ENCODE results near the gene SNX5. TPM values are rescaled to one million over a fixed set of nuclear protein-coding genes. Genes with fewer than 3 reads are reported as not detected.

The SNX5 gene
- total and polyA plus RNA-seq, 2 of the 8 experiments (the other 6 are each of a cell fraction or from before 2014, with no cell fraction given): 155 to 194 TPM

GRCh38 chr20:18011951-18012645, 43.5 kb upstream of the SNX5 start (continued):
- TF ChIP-seq CHD7 (IDR thresholded peaks at IDR 0.05; ENCODE audit: insufficient replicate concordance, low read length): no peak
- TF ChIP-seq MAFK (IDR thresholded peaks at IDR 0.05; ENCODE audit: low read depth, low read length): no peak
- TF ChIP-seq RXRA (IDR thresholded peaks at IDR 0.05; ENCODE audit: insufficient read depth, low read depth, low read length): no peak
- TF ChIP-seq ATF3 (IDR thresholded peaks at IDR 0.05; ENCODE audit: insufficient read depth, low read depth, low read length): no peak
- no peak for TF ChIP-seq BCL11A (IDR thresholded peaks at IDR 0.05; ENCODE audit: low read depth in 2 of 2, low read length in 2 of 2)
- no peak for TF ChIP-seq SRF (IDR thresholded peaks at IDR 0.05; ENCODE audit: low read depth, low read length)
- TF ChIP-seq HDAC2 (IDR thresholded peaks at IDR 0.05; ENCODE audit: borderline replicate concordance in 1 of 2, low read depth in 2 of 2, low read length in 2 of 2): no peak
